Astrocyte (in vitro differentiated cells and primary cell): ENCODE measurements around the gene STK39. TPM values are rescaled to one million over a fixed set of nuclear protein-coding genes. Genes with fewer than 3 reads are reported as not detected.

Source experiments
- DNase-seq: peaks from one replicate; pipeline ENCODE4 v3.0.0-alpha.2; 2010; ENCODE audit warnings: low read depth
- FAIRE-seq: peaks from 2 replicates; lab custom pipeline; 2011; peaks lifted over from hg19 to GRCh38; lab: Jason Lieb, UNC
- H2AFZ ChIP-seq: 2 replicates; pipeline ENCODE4 v1.6.0; 2012; ENCODE audit warnings: low read depth, low read length, inconsistent platforms
- H3K27ac ChIP-seq: 2 replicates; pipeline ENCODE4 v1.5.1; 2011; ENCODE audit warnings: low read depth, low read length, inconsistent platforms
- H3K27me3 ChIP-seq: 2 replicates; pipeline ENCODE4 v1.6.0; 2011; ENCODE audit warnings: low read length, inconsistent platforms; ENCODE audit not compliant: insufficient read depth
- H3K36me3 ChIP-seq: 2 replicates; pipeline ENCODE4 v1.5.1; 2011; ENCODE audit warnings: low read length, inconsistent platforms; ENCODE audit not compliant: insufficient read depth
- H3K4me1 ChIP-seq: 2 replicates; pipeline ENCODE4 v1.5.1; 2011; ENCODE audit warnings: low read length, inconsistent platforms; ENCODE audit not compliant: insufficient read depth
- H3K4me2 ChIP-seq: 2 replicates; pipeline ENCODE4 v1.6.0; 2012; ENCODE audit warnings: low read length, inconsistent platforms
- H3K4me3 ChIP-seq: 2 replicates; pipeline ENCODE4 v1.5.1; 2011; ENCODE audit warnings: low read depth, mild to moderate bottlenecking, low read length, inconsistent platforms; ENCODE audit not compliant: insufficient read depth
- H3K79me2 ChIP-seq: 2 replicates; pipeline ENCODE4 v1.6.0; 2012; ENCODE audit warnings: mild to moderate bottlenecking, low read length, inconsistent platforms; ENCODE audit not compliant: insufficient read depth
- H3K9ac ChIP-seq: 2 replicates; pipeline ENCODE4 v1.6.0; 2012; ENCODE audit warnings: mild to moderate bottlenecking, low read length, inconsistent platforms
- H3K9me3 ChIP-seq: 2 replicates; pipeline ENCODE4 v1.5.1; 2012; ENCODE audit warnings: low read depth, mild to moderate bottlenecking, low read length, inconsistent platforms; ENCODE audit not compliant: insufficient read depth
- H4K20me1 ChIP-seq: 2 replicates; pipeline ENCODE4 v1.6.0; 2012; ENCODE audit warnings: low read length, inconsistent platforms; ENCODE audit not compliant: insufficient read depth
- H3K27ac Mint-ChIP-seq: one replicate; pipeline ENCODE4 v1.8.0; 2021; ENCODE audit warnings: mild to moderate bottlenecking, mixed read lengths; ENCODE audit not compliant: unreplicated experiment
- H3K27me3 Mint-ChIP-seq: one replicate; pipeline ENCODE4 v1.8.0; 2021; ENCODE audit warnings: low read depth, mixed read lengths; ENCODE audit not compliant: unreplicated experiment
- H3K36me3 Mint-ChIP-seq: one replicate; pipeline ENCODE4 v1.8.0; 2021; ENCODE audit warnings: low read depth, mixed read lengths; ENCODE audit not compliant: unreplicated experiment
- H3K4me1 Mint-ChIP-seq: one replicate; pipeline ENCODE4 v1.8.0; 2021; ENCODE audit warnings: low read depth, mixed read lengths; ENCODE audit not compliant: unreplicated experiment
- H3K4me3 Mint-ChIP-seq: one replicate; pipeline ENCODE4 v1.8.0; 2021; ENCODE audit warnings: mild to moderate bottlenecking, moderate library complexity, mixed read lengths; ENCODE audit not compliant: unreplicated experiment
- H3K9me3 Mint-ChIP-seq: one replicate; pipeline ENCODE4 v1.8.0; 2021; ENCODE audit warnings: mild to moderate bottlenecking, mixed read lengths; ENCODE audit not compliant: unreplicated experiment
- CTCF ChIP-seq: IDR thresholded peaks from 2 replicates; pipeline ENCODE4 v1.5.1; 2011; ENCODE audit warnings: low read depth, mild to moderate bottlenecking, inconsistent platforms, low read length, moderate library complexity; ENCODE audit not compliant: insufficient read depth
- EZH2 ChIP-seq: IDR thresholded peaks from 2 replicates; pipeline ENCODE4 v1.6.1; 2012; ENCODE audit warnings: mild to moderate bottlenecking, low read length, inconsistent platforms; ENCODE audit not compliant: insufficient read depth
- total RNA-seq: library from RNA; stranded (reverse); gene quantifications from 2 replicates; pipeline ENCODE4 v1.2.1, GENCODE V29; 2021

STK39 gene
- total RNA-seq, 1 donor from 2014 or later: 23.4 TPM

GRCh38 chr2:168185583-168186274, 61.7 kb downstream of the STK39 start:
- Histone ChIP-seq H3K4me2 (no peak overlapping the region), H3K9me3 (no peaks in the 10 kb centered on the region), H2AFZ (no peak overlapping the region), H3K36me3 (peaks cover 4% of the 10 kb centered on the region), H3K4me3 (no peak overlapping the region), H3K27me3 (no peaks in the 10 kb centered on the region), H3K27ac (no peak overlapping the region), H3K4me1 (peaks cover 19% of the 10 kb centered on the region), H3K9ac (no peak overlapping the region), H4K20me1 (peaks cover 55% of the 10 kb centered on the region), H3K79me2 (peaks cover 77% of the 10 kb centered on the region)
- no peak for TF ChIP-seq CTCF
- TF ChIP-seq EZH2: no peak
- Mint-ChIP-seq H3K27me3 (no peaks in the 10 kb centered on the region), H3K36me3 (no peaks in the 10 kb centered on the region), H3K4me3 (no peak overlapping the region), H3K4me1 (peaks cover 23% of the 10 kb centered on the region), H3K27ac (no peak overlapping the region), H3K9me3 (no peaks in the 10 kb centered on the region)
- no peak for FAIRE-seq
- no peak for DNase-seq

- no peaks in the 10 kb centered on the region for H3K27me3 ChIP-seq
- FAIRE-seq: no peak
- H3K27ac ChIP-seq: no peak overlapping the region
- H3K79me2 ChIP-seq: peaks cover 73% of the 10 kb centered on the region
- no peak overlapping the region for H3K4me3 Mint-ChIP-seq
- no peaks in the 10 kb centered on the region for H3K27me3 Mint-ChIP-seq
- peaks cover 16% of the 10 kb centered on the region for H3K4me1 Mint-ChIP-seq
- H3K4me2 ChIP-seq: no peak overlapping the region
- DNase-seq: peak; percentile 36
- no peaks in the 10 kb centered on the region for H3K9me3 ChIP-seq
- no peak overlapping the region for H3K4me3 ChIP-seq
- H3K36me3 ChIP-seq: peaks cover 4% of the 10 kb centered on the region
- H2AFZ ChIP-seq: no peak overlapping the region
- no peaks in the 10 kb centered on the region for H3K36me3 Mint-ChIP-seq
- peaks cover 51% of the 10 kb centered on the region for H4K20me1 ChIP-seq
- H3K27ac Mint-ChIP-seq: no peak overlapping the region
- no peak overlapping the region for H3K9ac ChIP-seq
- TF ChIP-seq CTCF: no peak
- no peak for TF ChIP-seq EZH2
- peaks cover 11% of the 10 kb centered on the region for H3K4me1 ChIP-seq
- no peaks in the 10 kb centered on the region for H3K9me3 Mint-ChIP-seq
These were observed 62.5 kb downstream of the STK39 start for GRCh38 chr2:168184681-168185513.
